ENCODE measurements around the gene LRRK1.

- TF ChIP-seq NFRKB (IDR thresholded peaks at IDR 0.05) (no peak), NFAT5 (CRISPR knock-in tag; IDR thresholded peaks at IDR 0.05) (no peak), TCF7L2 (IDR thresholded peaks at IDR 0.05; ENCODE audit: low read depth, low read length) (no peak), NFE2 (CRISPR knock-in tag; IDR thresholded peaks at IDR 0.05) (no peak), NCOA2 (CRISPR knock-in tag; IDR thresholded peaks at IDR 0.05) (no peak), SIX4 (CRISPR knock-in tag; IDR thresholded peaks at IDR 0.05) (no peak), CTCF (CRISPR knock-in tag; IDR thresholded peaks at IDR 0.05) (no peak), ZBTB38 (CRISPR knock-in tag; IDR thresholded peaks at IDR 0.05) (no peak), ZNF83 (CRISPR knock-in tag; IDR thresholded peaks at IDR 0.05; ENCODE audit: borderline replicate concordance) (no peak)
These were observed 106.3 kb downstream of the LRRK1 start for GRCh38 chr15:101025501-101025885.
